ENCODE data around the gene TBC1D14.

DNA sequence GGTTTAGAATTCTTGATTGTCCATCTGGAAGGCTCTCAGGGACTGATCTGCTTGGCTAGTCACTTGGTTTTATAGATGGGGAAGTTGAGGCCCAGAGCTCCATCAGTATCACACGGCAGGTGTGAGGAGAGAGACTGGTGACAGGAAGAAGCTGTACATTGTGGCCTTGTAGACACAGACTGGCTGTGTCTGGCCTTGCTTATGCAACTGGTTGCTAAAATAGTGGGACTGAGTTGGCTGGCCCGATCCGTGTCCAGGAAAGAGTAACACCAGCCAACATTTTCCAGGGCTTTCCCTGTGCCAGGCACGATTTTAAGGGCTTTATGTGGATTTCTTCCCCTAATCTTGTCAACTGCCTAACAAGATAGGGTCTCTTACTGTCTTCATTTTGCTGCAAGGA, 2.8 kb downstream of the TBC1D14 start:
- TF ChIP-seq, protein P1, sequence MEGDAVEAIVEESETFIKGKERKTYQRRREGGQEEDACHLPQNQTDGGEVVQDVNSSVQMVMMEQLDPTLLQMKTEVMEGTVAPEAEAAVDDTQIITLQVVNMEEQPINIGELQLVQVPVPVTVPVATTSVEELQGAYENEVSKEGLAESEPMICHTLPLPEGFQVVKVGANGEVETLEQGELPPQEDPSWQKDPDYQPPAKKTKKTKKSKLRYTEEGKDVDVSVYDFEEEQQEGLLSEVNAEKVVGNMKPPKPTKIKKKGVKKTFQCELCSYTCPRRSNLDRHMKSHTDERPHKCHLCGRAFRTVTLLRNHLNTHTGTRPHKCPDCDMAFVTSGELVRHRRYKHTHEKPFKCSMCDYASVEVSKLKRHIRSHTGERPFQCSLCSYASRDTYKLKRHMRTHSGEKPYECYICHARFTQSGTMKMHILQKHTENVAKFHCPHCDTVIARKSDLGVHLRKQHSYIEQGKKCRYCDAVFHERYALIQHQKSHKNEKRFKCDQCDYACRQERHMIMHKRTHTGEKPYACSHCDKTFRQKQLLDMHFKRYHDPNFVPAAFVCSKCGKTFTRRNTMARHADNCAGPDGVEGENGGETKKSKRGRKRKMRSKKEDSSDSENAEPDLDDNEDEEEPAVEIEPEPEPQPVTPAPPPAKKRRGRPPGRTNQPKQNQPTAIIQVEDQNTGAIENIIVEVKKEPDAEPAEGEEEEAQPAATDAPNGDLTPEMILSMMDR (conservative IDR thresholded peaks at IDR 0.05) = no peak
- no peak for TF ChIP-seq ZFX (IDR thresholded peaks at IDR 0.05)
